ENCODE measurements around the gene RSAD1. TPM values are rescaled to one million over a fixed set of nuclear protein-coding genes. Genes with fewer than 3 reads are reported as not detected.

RSAD1 gene
- total RNA-seq, 1 experiment from 2014 or later: 51.1 TPM

DNA sequence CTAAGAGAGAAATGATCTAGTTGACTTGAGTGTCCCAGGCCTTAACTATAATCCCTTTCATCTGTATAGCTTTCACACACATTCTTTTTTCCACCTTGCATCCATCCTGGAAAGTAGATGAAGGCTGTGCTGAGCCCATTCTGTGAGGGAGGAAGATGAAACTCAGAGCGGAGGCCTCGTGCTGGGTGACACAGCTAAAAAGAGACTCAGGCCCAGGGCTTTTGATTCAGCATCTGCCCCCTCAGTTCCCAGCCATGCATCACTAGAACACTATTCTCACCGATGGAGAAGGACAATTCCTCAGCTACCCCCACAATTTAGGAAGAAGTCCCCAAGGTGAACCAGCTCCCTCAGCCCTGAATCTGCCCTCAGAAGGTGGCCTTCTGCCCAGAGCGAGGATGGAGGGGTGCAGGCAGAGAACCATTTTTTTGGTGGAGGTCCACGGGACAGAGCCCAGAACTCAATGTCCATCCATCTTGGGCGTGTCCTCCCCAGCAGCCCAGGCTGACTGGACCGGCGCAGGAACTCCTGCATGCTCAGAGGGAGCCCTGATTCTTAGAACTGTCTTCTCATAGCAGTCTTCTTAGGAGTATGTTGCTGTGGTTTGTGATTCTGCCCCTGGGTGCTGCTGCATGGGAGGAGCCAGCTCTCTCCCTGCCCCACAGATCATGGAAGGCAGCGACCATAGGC, 23.8 kb downstream of the RSAD1 start:
- no peak for TF ChIP-seq CTCF (IDR thresholded peaks at IDR 0.05; ENCODE audit: unreplicated experiment)
- H3K36me3 Mint-ChIP-seq (ENCODE audit: insufficient read depth, unreplicated experiment): peaks cover under 1% of the 10 kb centered on the region
- intact Hi-C loops (cut with micrococcal nuclease; ENCODE audit: unreplicated experiment): no loop called here
- BruUV-seq (replicated peaks): no TSS peak
- CTCF ChIA-PET: interaction anchor here (0.6 to 1.3 kb wide), 5 partner anchors 9 to 413 kb away, joined by 3 to 4 read pairs (median 3); no protein-coding TSS in a partner anchor
- peaks cover 19% of the 10 kb centered on the region for H3K27me3 Mint-ChIP-seq (ENCODE audit: unreplicated experiment)
- no peaks in the 10 kb centered on the region for H3K9me3 Mint-ChIP-seq (ENCODE audit: low read depth, unreplicated experiment)
- no peak overlapping the region for H3K4me3 Mint-ChIP-seq (ENCODE audit: low read depth, unreplicated experiment)
- peaks cover 10% of the 10 kb centered on the region for H3K4me1 Mint-ChIP-seq (ENCODE audit: low read depth, unreplicated experiment)
- H3K27ac Mint-ChIP-seq (ENCODE audit: unreplicated experiment): no peak overlapping the region
- no peak for DNase-seq

DNA sequence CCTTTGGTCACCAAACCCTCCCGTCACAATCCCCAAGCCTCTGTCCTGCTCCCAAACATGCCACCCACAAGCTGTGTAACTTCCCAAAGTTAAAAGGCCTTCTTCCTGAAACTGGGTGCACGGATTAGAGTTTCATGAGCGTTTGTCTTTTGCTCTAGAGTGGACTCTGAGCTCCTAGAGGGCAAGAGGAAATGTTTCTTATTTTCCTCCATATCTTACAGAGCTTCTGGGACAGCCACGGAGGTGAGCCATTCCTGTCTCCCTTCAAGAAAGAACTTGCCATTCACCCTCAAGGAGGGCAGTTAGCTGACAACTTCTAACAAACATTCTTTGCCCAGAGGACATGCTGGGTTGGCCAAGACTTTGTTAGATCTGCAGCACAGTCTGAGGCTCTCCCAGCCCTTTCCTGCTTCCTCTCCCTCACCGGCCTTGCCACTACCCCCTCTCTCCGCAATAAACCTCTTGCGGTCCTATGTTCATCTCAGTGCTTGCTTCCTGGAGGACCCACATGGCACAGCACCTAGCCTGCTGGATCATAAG, 27.0 kb downstream of the RSAD1 start:
- H3K27me3 Mint-ChIP-seq (ENCODE audit: unreplicated experiment): peaks cover 19% of the 10 kb centered on the region
- H3K36me3 Mint-ChIP-seq (ENCODE audit: insufficient read depth, unreplicated experiment): peaks cover 9% of the 10 kb centered on the region
- H3K9me3 Mint-ChIP-seq (ENCODE audit: low read depth, unreplicated experiment): no peaks in the 10 kb centered on the region
- intact Hi-C loops (cut with micrococcal nuclease; ENCODE audit: unreplicated experiment): no loop called here
- CTCF ChIA-PET: interaction anchor here (0.6 to 1.1 kb wide), 2 partner anchors 19 to 27 kb away, joined by 3 read pairs; no protein-coding TSS in a partner anchor
- no peak for TF ChIP-seq CTCF (IDR thresholded peaks at IDR 0.05; ENCODE audit: unreplicated experiment)
- no TSS peak for BruUV-seq (replicated peaks)
- no peak overlapping the region for H3K4me3 Mint-ChIP-seq (ENCODE audit: low read depth, unreplicated experiment)
- H3K4me1 Mint-ChIP-seq (ENCODE audit: low read depth, unreplicated experiment): peaks cover 12% of the 10 kb centered on the region
- H3K27ac Mint-ChIP-seq (ENCODE audit: unreplicated experiment): no peak overlapping the region
- no peak for DNase-seq

DNA sequence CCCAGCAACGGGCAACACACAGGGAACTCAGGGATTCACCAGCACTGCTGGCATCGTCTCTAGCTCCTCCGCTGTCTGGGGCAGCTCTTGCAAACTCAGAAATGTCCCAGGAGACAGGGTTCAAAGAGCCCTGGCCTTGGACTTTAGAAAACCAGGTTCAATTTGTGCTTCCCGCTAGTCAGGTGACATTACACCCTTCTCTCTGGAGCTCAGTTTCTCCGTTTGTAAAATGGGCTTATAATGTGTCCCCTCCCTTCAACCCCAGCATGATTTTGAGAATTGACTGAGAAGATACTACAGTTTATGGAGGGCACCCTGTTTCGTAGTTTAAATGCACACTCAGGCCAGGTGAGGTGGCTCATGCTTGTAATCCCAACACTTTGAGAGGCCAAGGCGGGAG, 27.6 kb downstream of the RSAD1 start:
- Mint-ChIP-seq H3K27ac (ENCODE audit: unreplicated experiment) (no peak overlapping the region), H3K4me3 (ENCODE audit: low read depth, unreplicated experiment) (no peak overlapping the region), H3K4me1 (ENCODE audit: low read depth, unreplicated experiment) (peaks cover 18% of the 10 kb centered on the region), H3K27me3 (ENCODE audit: unreplicated experiment) (peaks cover 19% of the 10 kb centered on the region), H3K36me3 (ENCODE audit: insufficient read depth, unreplicated experiment) (peaks cover 9% of the 10 kb centered on the region), H3K9me3 (ENCODE audit: low read depth, unreplicated experiment) (no peaks in the 10 kb centered on the region)
- TF ChIP-seq CTCF (IDR thresholded peaks at IDR 0.05; ENCODE audit: unreplicated experiment): no peak
- no TSS peak for BruUV-seq (replicated peaks)
- intact Hi-C loops (cut with micrococcal nuclease; ENCODE audit: unreplicated experiment): no loop called here
- no peak for DNase-seq
- CTCF ChIA-PET: interaction anchor here (0.7 to 1.1 kb wide), 2 partner anchors 19 to 26 kb away, joined by 3 read pairs; partner anchors contain the start of gene EPN3

- peaks cover 17% of the 10 kb centered on the region for H3K27me3 Mint-ChIP-seq (ENCODE audit: unreplicated experiment)
- TF ChIP-seq CTCF (IDR thresholded peaks at IDR 0.05; ENCODE audit: unreplicated experiment): no peak
- peak within 1 kb of the TSS; percentile 76 for H3K4me3 Mint-ChIP-seq (ENCODE audit: low read depth, unreplicated experiment)
- intact Hi-C loops (cut with micrococcal nuclease; ENCODE audit: unreplicated experiment): no loop called here
- CTCF ChIA-PET: no interaction called here
- peak; percentile 88 for DNase-seq
- BruUV-seq (replicated peaks): no TSS peak
- no peak within 1 kb of the TSS for H3K27ac Mint-ChIP-seq (ENCODE audit: unreplicated experiment)
- no peaks in the 10 kb centered on the region for H3K9me3 Mint-ChIP-seq (ENCODE audit: low read depth, unreplicated experiment)
- H3K4me1 Mint-ChIP-seq (ENCODE audit: low read depth, unreplicated experiment): peaks cover 28% of the 10 kb centered on the region
- peaks cover 9% of the 10 kb centered on the region for H3K36me3 Mint-ChIP-seq (ENCODE audit: insufficient read depth, unreplicated experiment)
Measured at GRCh38 chr17:50507871-50508572, 29.4 kb downstream of the RSAD1 start, which contains the start of gene MYCBPAP. Gene MYCBPAP, plus strand, starts transcription at chr17:50508439. Its CDS starts 236 bp downstream, at chr17:50508675.
